ENCODE results near the gene ARHGEF11.
A peak's percentile ranks its signal among the peaks of the same experiment; 100 is the strongest.

The ARHGEF11 gene

DNA sequence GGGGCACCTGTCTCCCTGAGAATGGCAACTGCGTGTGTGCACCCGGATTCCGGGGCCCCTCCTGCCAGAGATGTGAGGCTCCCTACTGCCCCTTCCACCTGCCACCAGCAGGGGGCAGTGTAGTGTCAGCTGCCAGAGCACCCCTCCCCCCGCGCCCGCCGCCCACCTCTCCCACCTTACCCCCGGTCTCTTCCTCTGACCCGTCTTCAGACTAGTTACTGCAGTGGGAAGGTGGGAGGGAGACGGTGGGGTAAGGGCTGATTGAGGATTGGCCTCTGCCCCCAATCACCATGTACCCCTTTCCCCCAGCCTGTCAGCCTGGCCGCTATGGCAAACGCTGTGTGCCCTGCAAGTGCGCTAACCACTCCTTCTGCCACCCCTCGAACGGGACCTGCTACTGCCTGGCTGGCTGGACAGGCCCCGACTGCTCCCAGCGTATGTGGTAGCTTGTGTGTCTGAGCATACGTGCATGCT lies 135.2 kb downstream of the ARHGEF11 start:
- Histone ChIP-seq H3K4me1 (ENCODE audit: control insufficient read depth, insufficient read depth, low read length) (peaks cover 14% of the 10 kb centered on the region), H3K27ac (ENCODE audit: low read depth, low read length) (no peak overlapping the region), H3K27me3 (ENCODE audit: control insufficient read depth, insufficient read depth, low read length) (peaks cover 26% of the 10 kb centered on the region), H3K36me3 (ENCODE audit: control insufficient read depth, insufficient read depth, low read length) (no peaks in the 10 kb centered on the region), H3K9me3 (ENCODE audit: control insufficient read depth, insufficient read depth, low read length) (no peaks in the 10 kb centered on the region), H3K9ac (ENCODE audit: low read depth, low read length) (no peak overlapping the region), H3K4me3 (ENCODE audit: low read depth, low read length) (peak overlapping the region; percentile 61)

DNA sequence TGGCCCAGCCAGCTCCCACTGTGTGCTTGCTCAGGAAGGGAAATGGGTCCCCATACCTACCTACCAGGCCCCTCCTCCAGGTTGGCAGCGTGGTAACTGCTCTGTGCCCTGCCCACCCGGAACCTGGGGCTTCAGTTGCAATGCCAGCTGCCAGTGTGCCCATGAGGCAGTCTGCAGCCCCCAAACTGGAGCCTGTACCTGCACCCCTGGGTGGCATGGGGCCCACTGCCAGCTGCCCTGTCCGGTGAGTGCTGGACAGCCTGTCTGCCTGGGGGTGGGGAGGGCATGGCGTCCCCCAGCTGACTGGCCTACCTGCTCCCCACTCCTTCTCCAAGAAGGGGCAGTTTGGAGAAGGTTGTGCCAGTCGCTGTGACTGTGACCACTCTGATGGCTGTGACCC lies 135.9 kb downstream of the ARHGEF11 start:
- H3K27ac ChIP-seq (ENCODE audit: low read depth, low read length) = no peak overlapping the region

GRCh38 chr1:156908955-156909354 lies 136.6 kb downstream of the ARHGEF11 start:
- no peaks in the 10 kb centered on the region for H3K9me3 ChIP-seq (ENCODE audit: control insufficient read depth, insufficient read depth, low read length)
- H3K4me3 ChIP-seq (ENCODE audit: low read depth, low read length) = no peak overlapping the region
- H3K9ac ChIP-seq (ENCODE audit: low read depth, low read length) = no peak overlapping the region
- H3K4me1 ChIP-seq (ENCODE audit: control insufficient read depth, insufficient read depth, low read length) = peaks cover 14% of the 10 kb centered on the region
- H3K27me3 ChIP-seq (ENCODE audit: control insufficient read depth, insufficient read depth, low read length) = peaks cover 13% of the 10 kb centered on the region
- no peaks in the 10 kb centered on the region for H3K36me3 ChIP-seq (ENCODE audit: control insufficient read depth, insufficient read depth, low read length)
- no peak overlapping the region for H3K27ac ChIP-seq (ENCODE audit: low read depth, low read length)

More for the DNA sequence above, 135.9 kb downstream of the ARHGEF11 start:
- H3K9me3 ChIP-seq (ENCODE audit: control insufficient read depth, insufficient read depth, low read length) = no peaks in the 10 kb centered on the region
- H3K9ac ChIP-seq (ENCODE audit: low read depth, low read length) = no peak overlapping the region
- no peaks in the 10 kb centered on the region for H3K36me3 ChIP-seq (ENCODE audit: control insufficient read depth, insufficient read depth, low read length)
- H3K4me1 ChIP-seq (ENCODE audit: control insufficient read depth, insufficient read depth, low read length) = peaks cover 14% of the 10 kb centered on the region
- H3K4me3 ChIP-seq (ENCODE audit: low read depth, low read length) = no peak overlapping the region
- H3K27me3 ChIP-seq (ENCODE audit: control insufficient read depth, insufficient read depth, low read length) = peaks cover 19% of the 10 kb centered on the region

DNA sequence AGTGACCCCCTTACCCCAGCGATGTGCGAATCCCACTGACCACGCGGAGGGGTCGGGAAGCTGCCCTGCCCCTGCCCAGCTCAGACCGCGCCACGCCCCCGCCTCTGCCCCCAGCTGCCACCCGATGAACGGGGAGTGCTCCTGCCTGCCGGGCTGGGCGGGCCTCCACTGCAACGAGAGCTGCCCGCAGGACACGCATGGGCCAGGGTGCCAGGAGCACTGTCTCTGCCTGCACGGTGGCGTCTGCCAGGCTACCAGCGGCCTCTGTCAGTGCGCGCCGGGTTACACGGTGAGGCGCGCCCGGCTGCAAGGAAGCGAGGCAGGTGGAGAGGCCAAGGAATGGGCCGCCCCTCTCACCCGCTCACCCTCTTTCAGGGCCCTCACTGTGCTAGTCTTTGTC lies 137.0 kb downstream of the ARHGEF11 start:
- Histone ChIP-seq H3K36me3 (ENCODE audit: control insufficient read depth, insufficient read depth, low read length) (no peaks in the 10 kb centered on the region), H3K4me1 (ENCODE audit: control insufficient read depth, insufficient read depth, low read length) (peaks cover 11% of the 10 kb centered on the region), H3K4me3 (ENCODE audit: low read depth, low read length) (no peak overlapping the region), H3K9ac (ENCODE audit: low read depth, low read length) (no peak overlapping the region), H3K27ac (ENCODE audit: low read depth, low read length) (no peak overlapping the region), H3K27me3 (ENCODE audit: control insufficient read depth, insufficient read depth, low read length) (peaks cover 8% of the 10 kb centered on the region), H3K9me3 (ENCODE audit: control insufficient read depth, insufficient read depth, low read length) (no peaks in the 10 kb centered on the region)

DNA sequence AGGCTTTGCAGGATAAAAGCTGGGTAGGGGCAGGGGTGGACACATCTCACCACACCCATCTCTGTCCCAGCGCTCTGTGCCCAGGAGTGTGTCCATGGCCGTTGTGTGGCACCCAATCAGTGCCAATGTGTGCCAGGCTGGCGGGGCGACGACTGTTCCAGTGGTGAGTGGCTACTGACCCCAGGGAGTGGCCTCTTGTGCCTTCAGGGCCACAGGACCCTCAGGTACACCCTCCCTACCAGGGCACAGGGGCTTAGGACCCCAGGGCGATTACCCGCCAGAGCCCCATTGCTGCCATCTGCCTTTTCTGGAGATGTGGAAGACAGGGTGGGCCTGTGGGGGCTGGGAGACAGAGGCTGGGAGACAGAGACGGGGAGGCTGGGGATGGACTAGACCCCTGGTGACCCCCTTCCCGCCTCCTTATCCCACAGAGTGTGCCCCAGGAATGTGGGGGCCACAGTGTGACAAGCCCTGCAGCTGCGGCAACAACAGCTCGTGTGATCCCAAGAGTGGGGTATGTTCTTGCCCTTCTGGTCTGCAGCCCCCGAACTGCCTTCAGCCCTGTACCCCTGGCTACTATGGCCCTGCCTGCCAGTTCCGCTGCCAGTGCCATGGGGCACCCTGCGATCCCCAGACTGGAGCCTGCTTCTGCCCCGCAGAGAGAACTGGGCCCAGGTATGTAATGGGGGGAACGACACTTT lies 139.2 kb downstream of the ARHGEF11 start:
- no peaks in the 10 kb centered on the region for H3K36me3 ChIP-seq (ENCODE audit: control insufficient read depth, insufficient read depth, low read length)
- H3K4me3 ChIP-seq (ENCODE audit: low read depth, low read length) = no peak overlapping the region
- peaks cover 5% of the 10 kb centered on the region for H3K4me1 ChIP-seq (ENCODE audit: control insufficient read depth, insufficient read depth, low read length)
- no peak overlapping the region for H3K27ac ChIP-seq (ENCODE audit: low read depth, low read length)
- no peaks in the 10 kb centered on the region for H3K9me3 ChIP-seq (ENCODE audit: control insufficient read depth, insufficient read depth, low read length)
- H3K27me3 ChIP-seq (ENCODE audit: control insufficient read depth, insufficient read depth, low read length) = no peaks in the 10 kb centered on the region; the same call in none of the 2 replicates
- no peak overlapping the region for H3K9ac ChIP-seq (ENCODE audit: low read depth, low read length)

DNA sequence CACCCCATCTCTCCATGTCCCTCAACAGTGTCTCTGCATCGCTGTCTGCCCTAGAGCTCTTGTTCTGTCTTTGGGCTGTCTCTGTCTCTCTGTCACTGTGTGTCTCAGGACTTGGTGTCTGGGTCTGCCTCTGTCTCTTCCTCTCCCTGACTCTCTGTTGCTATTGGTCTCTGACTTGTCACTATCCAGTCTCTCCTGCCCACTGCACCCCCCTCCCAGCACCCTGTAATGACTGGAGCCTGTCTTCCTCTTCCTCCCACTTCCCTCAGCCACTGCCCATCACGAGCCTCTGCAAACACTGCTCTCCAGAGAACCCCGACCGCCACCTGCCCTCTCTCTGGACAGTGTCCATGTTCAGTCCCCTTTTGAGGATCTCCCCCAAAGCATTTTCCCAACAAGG lies 139.9 kb downstream of the ARHGEF11 start:
- Histone ChIP-seq H3K4me3 (ENCODE audit: low read depth, low read length) (no peak overlapping the region), H3K9ac (ENCODE audit: low read depth, low read length) (no peak overlapping the region), H3K27me3 (ENCODE audit: control insufficient read depth, insufficient read depth, low read length) (no peaks in the 10 kb centered on the region; the same call in none of the 2 replicates), H3K27ac (ENCODE audit: low read depth, low read length) (no peak overlapping the region), H3K36me3 (ENCODE audit: control insufficient read depth, insufficient read depth, low read length) (no peaks in the 10 kb centered on the region), H3K9me3 (ENCODE audit: control insufficient read depth, insufficient read depth, low read length) (no peaks in the 10 kb centered on the region), H3K4me1 (ENCODE audit: control insufficient read depth, insufficient read depth, low read length) (peaks cover 3% of the 10 kb centered on the region)

DNA sequence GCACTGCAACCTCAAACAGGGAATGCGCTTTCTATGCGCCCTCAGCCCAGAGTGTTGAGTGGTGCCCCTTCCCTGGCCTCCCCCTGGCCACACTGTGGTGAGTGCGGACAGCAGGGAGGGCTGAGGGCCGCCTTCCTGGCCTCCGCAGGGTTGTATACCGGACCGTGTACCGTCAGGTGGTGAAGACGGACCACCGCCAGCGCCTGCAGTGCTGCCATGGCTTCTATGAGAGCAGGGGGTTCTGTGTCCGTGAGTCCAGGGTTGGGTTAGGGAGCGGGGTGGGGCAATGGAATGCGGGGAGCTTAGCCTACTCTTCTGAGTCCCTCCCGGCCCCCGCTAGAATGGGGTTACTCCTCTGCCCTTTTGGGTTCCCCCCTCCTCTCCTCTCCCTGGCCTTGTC lies 140.4 kb downstream of the ARHGEF11 start:
- H3K4me1 ChIP-seq (ENCODE audit: control insufficient read depth, insufficient read depth, low read length) = no peaks in the 10 kb centered on the region
- no peak overlapping the region for H3K4me3 ChIP-seq (ENCODE audit: low read depth, low read length)
- no peak overlapping the region for H3K27ac ChIP-seq (ENCODE audit: low read depth, low read length)
- H3K9ac ChIP-seq (ENCODE audit: low read depth, low read length) = no peak overlapping the region
- no peaks in the 10 kb centered on the region for H3K9me3 ChIP-seq (ENCODE audit: control insufficient read depth, insufficient read depth, low read length)
- no peaks in the 10 kb centered on the region for H3K36me3 ChIP-seq (ENCODE audit: control insufficient read depth, insufficient read depth, low read length)
- H3K27me3 ChIP-seq (ENCODE audit: control insufficient read depth, insufficient read depth, low read length) = no peaks in the 10 kb centered on the region; the same call in 1 of the 2 replicates

- no peak overlapping the region for H3K9ac ChIP-seq (ENCODE audit: low read depth, low read length)
- no peaks in the 10 kb centered on the region for H3K9me3 ChIP-seq (ENCODE audit: control insufficient read depth, insufficient read depth, low read length)
- H3K27ac ChIP-seq (ENCODE audit: low read depth, low read length) = no peak overlapping the region
- H3K27me3 ChIP-seq (ENCODE audit: control insufficient read depth, insufficient read depth, low read length) = no peaks in the 10 kb centered on the region; the same call in 1 of the 2 replicates
- no peaks in the 10 kb centered on the region for H3K36me3 ChIP-seq (ENCODE audit: control insufficient read depth, insufficient read depth, low read length)
- no peaks in the 10 kb centered on the region for H3K4me1 ChIP-seq (ENCODE audit: control insufficient read depth, insufficient read depth, low read length)
- H3K4me3 ChIP-seq (ENCODE audit: low read depth, low read length) = no peak overlapping the region
Measured at GRCh38 chr1:156904187-156904959, 141.2 kb downstream of the ARHGEF11 start.

DNA sequence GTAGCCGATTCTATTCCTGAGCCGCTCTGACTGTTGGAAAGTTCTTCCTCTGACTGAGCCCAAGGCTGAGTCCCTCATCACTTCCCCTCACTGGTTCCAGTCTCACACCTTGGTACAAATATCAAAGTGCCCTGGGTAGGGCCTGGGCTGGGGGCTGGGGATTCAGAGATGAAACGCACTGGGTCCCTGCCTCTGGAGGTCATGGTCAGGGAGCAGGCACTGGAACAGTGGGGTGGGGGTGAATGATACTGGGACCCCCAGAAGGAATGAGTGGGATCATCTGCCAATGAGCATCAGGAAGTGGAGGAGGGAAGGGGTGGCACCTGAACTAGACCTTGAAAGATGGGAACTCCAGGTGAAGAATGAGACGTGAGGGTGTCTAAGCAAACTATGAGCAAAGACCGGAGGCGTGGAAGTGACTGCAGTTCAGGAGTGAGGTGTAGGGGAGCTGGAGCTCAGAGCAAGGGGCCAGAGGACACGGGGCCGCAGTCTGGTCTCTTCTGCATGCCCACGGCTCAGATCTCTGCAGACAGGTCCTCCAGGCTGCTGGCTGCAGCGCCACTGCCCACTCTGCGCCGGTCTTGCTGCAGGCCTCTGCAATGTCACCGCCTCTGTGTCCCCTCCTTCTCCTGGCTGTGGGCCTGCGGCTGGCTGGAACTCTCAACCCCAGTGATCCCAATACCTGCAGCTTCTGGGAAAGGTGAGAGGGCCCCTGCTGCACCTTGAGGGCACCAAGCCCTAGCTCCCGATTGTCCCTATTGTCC lies 142.0 kb downstream of the ARHGEF11 start:
- no peak overlapping the region for H3K4me3 ChIP-seq (ENCODE audit: low read depth, low read length)
- H3K27ac ChIP-seq (ENCODE audit: low read depth, low read length) = no peak overlapping the region
- no peaks in the 10 kb centered on the region for H3K36me3 ChIP-seq (ENCODE audit: control insufficient read depth, insufficient read depth, low read length)
- no peak overlapping the region for H3K9ac ChIP-seq (ENCODE audit: low read depth, low read length)
- H3K9me3 ChIP-seq (ENCODE audit: control insufficient read depth, insufficient read depth, low read length) = no peaks in the 10 kb centered on the region
- H3K27me3 ChIP-seq (ENCODE audit: control insufficient read depth, insufficient read depth, low read length) = no peaks in the 10 kb centered on the region; the same call in none of the 2 replicates
- H3K4me1 ChIP-seq (ENCODE audit: control insufficient read depth, insufficient read depth, low read length) = no peaks in the 10 kb centered on the region

DNA sequence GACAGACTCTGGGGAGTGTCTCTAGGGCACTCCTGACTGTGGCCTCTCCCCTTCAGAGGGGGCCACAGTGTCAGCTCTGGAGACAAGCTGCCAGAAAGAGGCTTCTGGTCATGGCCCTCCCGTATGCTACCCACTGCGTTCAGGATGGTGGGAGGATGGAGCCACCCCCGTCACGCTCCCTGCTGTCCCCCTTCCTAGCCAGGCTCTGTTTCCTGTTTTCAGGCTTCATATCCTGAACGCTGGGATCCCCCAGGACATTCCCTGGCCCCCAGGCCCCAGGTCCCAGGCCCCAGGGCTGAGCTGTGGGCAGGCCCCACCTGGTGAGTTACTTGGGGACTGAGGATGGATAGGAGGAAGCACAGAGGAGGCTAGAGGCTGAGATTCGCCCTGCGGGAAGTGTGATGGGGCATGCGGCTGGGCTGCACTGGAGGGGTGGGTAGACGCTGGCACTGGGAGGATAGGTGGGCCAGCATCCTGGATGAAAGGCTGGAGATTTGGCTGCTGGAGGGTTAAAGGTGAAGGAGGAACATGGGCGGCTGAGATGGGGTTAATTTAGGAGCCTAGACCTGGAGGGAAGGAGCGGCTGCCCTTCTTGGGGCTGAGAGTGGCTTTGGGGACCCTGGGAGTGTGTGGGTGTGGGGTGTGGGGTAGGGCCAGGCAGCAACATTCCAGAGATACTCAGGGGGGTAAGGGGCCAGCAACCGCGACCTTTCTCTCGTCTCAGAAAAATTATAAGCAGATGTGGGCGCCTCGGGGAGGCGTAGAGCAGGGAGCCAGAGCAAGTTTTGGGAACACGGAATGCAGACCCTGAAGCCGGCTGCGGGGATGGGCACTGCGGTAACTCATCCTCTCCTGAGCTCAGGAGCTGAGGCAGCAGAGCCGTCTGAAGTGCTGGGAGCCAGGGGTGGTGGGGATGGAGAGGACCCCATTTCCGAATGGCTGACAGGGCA lies 143.3 kb downstream of the ARHGEF11 start:
- H3K9me3 ChIP-seq (ENCODE audit: control insufficient read depth, insufficient read depth, low read length) = no peaks in the 10 kb centered on the region
- H3K4me3 ChIP-seq (ENCODE audit: low read depth, low read length) = no peak overlapping the region
- no peak overlapping the region for H3K27ac ChIP-seq (ENCODE audit: low read depth, low read length)
- H3K4me1 ChIP-seq (ENCODE audit: control insufficient read depth, insufficient read depth, low read length) = peaks cover 2% of the 10 kb centered on the region; the same call in 1 of the 2 replicates
- H3K36me3 ChIP-seq (ENCODE audit: control insufficient read depth, insufficient read depth, low read length) = no peaks in the 10 kb centered on the region
- no peaks in the 10 kb centered on the region; the same call in none of the 2 replicates for H3K27me3 ChIP-seq (ENCODE audit: control insufficient read depth, insufficient read depth, low read length)
- no peak overlapping the region for H3K9ac ChIP-seq (ENCODE audit: low read depth, low read length)
